ENCODE measurements around the gene NTM.
A peak's percentile ranks its signal among the peaks of the same experiment; 100 is the strongest.

Gene NTM

GRCh38 chr11:131694526-131695424 lies 324.4 kb downstream of the NTM start:
- TF ChIP-seq POU2F2 (IDR thresholded peaks at IDR 0.05; ENCODE audit: low read depth, low read length) = no peak
- no peak for TF ChIP-seq TAF1 (IDR thresholded peaks at IDR 0.05; ENCODE audit: low read depth, low read length)
- TF ChIP-seq POLR2A (IDR thresholded peaks at IDR 0.05; ENCODE audit: low read depth, low read length) = no peak
- TF ChIP-seq POLR2AphosphoS5 (IDR thresholded peaks at IDR 0.05; ENCODE audit: low read depth, low read length) = no peak
- TF ChIP-seq SPI1 (IDR thresholded peaks at IDR 0.05; ENCODE audit: low read depth, low read length) = no peak
- TF ChIP-seq PAX5 (IDR thresholded peaks at IDR 0.05; ENCODE audit: insufficient read depth, low read length, severe bottlenecking) = no peak
- DNase-seq (ENCODE audit: insufficient read length, low spot score) (peak; percentile 74), FAIRE-seq (peak; percentile 85)

DNA sequence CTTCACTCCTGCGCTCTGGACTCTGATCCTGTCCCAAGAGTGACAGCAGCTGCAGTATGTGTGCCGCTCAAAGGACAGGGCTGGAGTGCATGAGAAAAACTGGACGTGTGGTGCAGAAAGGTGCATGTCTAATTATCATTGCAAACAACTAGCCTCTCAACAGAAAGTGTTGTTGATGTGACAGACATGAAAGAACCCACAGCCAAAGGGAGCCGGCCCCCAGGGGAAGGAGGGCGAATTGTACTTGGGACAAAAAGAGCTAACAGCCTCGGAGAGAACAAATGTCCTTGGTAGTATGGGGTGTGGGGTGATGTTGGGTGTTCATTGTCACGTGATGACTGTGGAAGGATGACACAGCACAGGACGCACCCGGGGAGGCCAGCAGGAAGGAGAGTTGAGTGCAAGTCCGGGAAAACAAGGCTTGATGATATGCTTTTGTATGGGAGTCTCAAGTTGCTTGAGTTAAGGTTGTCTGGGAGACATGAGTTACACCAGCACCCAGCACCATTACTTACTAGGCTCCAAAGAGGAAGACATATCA lies 325.5 kb downstream of the NTM start:
- TF ChIP-seq POU2F2 (IDR thresholded peaks at IDR 0.05; ENCODE audit: low read depth, low read length) (no peak), TAF1 (IDR thresholded peaks at IDR 0.05; ENCODE audit: low read depth, low read length) (no peak), PAX5 (IDR thresholded peaks at IDR 0.05; ENCODE audit: insufficient read depth, low read length, severe bottlenecking) (no peak), POLR2A (IDR thresholded peaks at IDR 0.05; ENCODE audit: low read depth, low read length) (no peak), POLR2AphosphoS5 (IDR thresholded peaks at IDR 0.05; ENCODE audit: low read depth, low read length) (no peak), SPI1 (IDR thresholded peaks at IDR 0.05; ENCODE audit: low read depth, low read length) (no peak)
- FAIRE-seq = no peak
- DNase-seq (ENCODE audit: insufficient read length, low spot score) = no peak

DNA sequence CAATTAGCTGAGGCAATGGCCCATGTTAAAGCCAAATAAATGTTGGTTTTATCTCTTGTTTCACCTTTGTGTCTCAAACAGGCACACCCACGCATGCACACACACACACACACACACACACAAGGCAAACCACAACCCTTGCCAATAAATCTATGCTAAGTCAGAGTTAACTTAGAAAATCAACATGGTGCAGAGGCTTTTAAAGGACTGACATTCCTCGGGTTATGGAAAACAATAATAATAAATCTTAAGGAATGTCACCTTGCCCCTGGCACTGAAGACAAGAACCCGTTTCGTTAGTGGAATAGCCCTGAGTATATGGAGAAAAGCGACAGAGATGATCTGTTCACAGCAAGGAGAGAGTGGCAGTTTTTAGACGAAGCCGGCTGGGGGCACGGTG lies 326.3 kb downstream of the NTM start:
- FAIRE-seq = no peak
- TF ChIP-seq TAF1 (IDR thresholded peaks at IDR 0.05; ENCODE audit: low read depth, low read length) (no peak), SPI1 (IDR thresholded peaks at IDR 0.05; ENCODE audit: low read depth, low read length) (no peak), PAX5 (IDR thresholded peaks at IDR 0.05; ENCODE audit: insufficient read depth, low read length, severe bottlenecking) (no peak), POU2F2 (IDR thresholded peaks at IDR 0.05; ENCODE audit: low read depth, low read length) (no peak), POLR2AphosphoS5 (IDR thresholded peaks at IDR 0.05; ENCODE audit: low read depth, low read length) (no peak), POLR2A (IDR thresholded peaks at IDR 0.05; ENCODE audit: low read depth, low read length) (no peak)
- DNase-seq (ENCODE audit: insufficient read length, low spot score) = no peak

- no peak for FAIRE-seq
- TF ChIP-seq POLR2A (IDR thresholded peaks at IDR 0.05; ENCODE audit: low read depth, low read length) (no peak), TAF1 (IDR thresholded peaks at IDR 0.05; ENCODE audit: low read depth, low read length) (no peak), POLR2AphosphoS5 (IDR thresholded peaks at IDR 0.05; ENCODE audit: low read depth, low read length) (no peak), POU2F2 (IDR thresholded peaks at IDR 0.05; ENCODE audit: low read depth, low read length) (no peak), SPI1 (IDR thresholded peaks at IDR 0.05; ENCODE audit: low read depth, low read length) (no peak), PAX5 (IDR thresholded peaks at IDR 0.05; ENCODE audit: insufficient read depth, low read length, severe bottlenecking) (no peak)
- DNase-seq (ENCODE audit: insufficient read length, low spot score) = no peak
Observed at GRCh38 chr11:131703311-131703710, 332.9 kb downstream of the NTM start.

DNA sequence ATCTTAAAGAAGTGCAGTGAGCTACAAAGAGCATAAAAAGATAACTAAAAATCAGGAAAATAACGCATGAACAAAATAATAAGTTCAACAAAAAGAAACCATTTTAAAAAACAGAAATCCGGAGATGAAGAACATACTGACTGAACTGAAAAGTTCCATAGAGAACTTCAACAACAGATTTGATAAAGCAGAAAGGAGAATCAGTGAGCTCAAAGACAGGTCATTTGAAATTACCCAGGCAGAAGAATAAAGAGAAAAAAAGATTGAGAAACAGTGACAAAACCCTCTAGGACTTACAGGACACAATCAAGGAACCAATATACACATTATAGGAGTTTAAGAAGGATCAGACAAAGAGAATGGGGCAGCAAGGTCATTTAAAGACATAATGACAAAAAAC lies 334.3 kb downstream of the NTM start:
- FAIRE-seq = no peak
- DNase-seq (ENCODE audit: insufficient read length, low spot score) = no peak
- no peak for TF ChIP-seq SPI1 (IDR thresholded peaks at IDR 0.05; ENCODE audit: low read depth, low read length)
- no peak for TF ChIP-seq POLR2AphosphoS5 (IDR thresholded peaks at IDR 0.05; ENCODE audit: low read depth, low read length)
- TF ChIP-seq POU2F2 (IDR thresholded peaks at IDR 0.05; ENCODE audit: low read depth, low read length) = no peak
- TF ChIP-seq PAX5 (IDR thresholded peaks at IDR 0.05; ENCODE audit: insufficient read depth, low read length, severe bottlenecking) = no peak
- TF ChIP-seq POLR2A (IDR thresholded peaks at IDR 0.05; ENCODE audit: low read depth, low read length) = no peak
- TF ChIP-seq TAF1 (IDR thresholded peaks at IDR 0.05; ENCODE audit: low read depth, low read length) = no peak

GRCh38 chr11:131710511-131710910 lies 340.1 kb downstream of the NTM start:
- no peak for DNase-seq (ENCODE audit: insufficient read length, low spot score)
- FAIRE-seq = no peak
- TF ChIP-seq POLR2AphosphoS5 (IDR thresholded peaks at IDR 0.05; ENCODE audit: low read depth, low read length) (no peak), POU2F2 (IDR thresholded peaks at IDR 0.05; ENCODE audit: low read depth, low read length) (no peak), POLR2A (IDR thresholded peaks at IDR 0.05; ENCODE audit: low read depth, low read length) (no peak), PAX5 (IDR thresholded peaks at IDR 0.05; ENCODE audit: insufficient read depth, low read length, severe bottlenecking) (no peak), SPI1 (IDR thresholded peaks at IDR 0.05; ENCODE audit: low read depth, low read length) (no peak), TAF1 (IDR thresholded peaks at IDR 0.05; ENCODE audit: low read depth, low read length) (no peak)

DNA sequence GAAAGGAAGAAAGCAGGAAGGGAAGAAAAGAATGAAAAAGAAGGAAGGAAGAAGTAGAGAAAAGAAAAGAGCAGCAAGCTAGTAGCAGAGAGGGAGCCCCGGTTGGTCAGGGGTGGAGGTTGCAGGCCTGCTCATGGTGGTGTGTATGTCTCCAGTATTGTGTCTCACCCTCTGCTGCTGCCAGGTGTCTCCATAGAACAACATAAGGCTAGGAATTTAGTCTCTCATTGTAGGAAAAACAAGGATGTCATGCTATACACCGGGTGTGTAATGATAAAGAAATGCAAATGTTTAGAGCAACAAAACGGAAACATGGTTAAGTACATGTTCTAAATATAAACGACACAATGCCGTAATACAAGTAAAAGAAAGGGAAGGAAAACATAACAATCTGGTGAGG lies 342.5 kb downstream of the NTM start:
- no peak for TF ChIP-seq POLR2A (IDR thresholded peaks at IDR 0.05; ENCODE audit: low read depth, low read length)
- no peak for TF ChIP-seq SPI1 (IDR thresholded peaks at IDR 0.05; ENCODE audit: low read depth, low read length)
- TF ChIP-seq PAX5 (IDR thresholded peaks at IDR 0.05; ENCODE audit: insufficient read depth, low read length, severe bottlenecking) = no peak
- TF ChIP-seq POLR2AphosphoS5 (IDR thresholded peaks at IDR 0.05; ENCODE audit: low read depth, low read length) = no peak
- no peak for TF ChIP-seq TAF1 (IDR thresholded peaks at IDR 0.05; ENCODE audit: low read depth, low read length)
- TF ChIP-seq POU2F2 (IDR thresholded peaks at IDR 0.05; ENCODE audit: low read depth, low read length) = no peak
- DNase-seq (ENCODE audit: insufficient read length, low spot score) = no peak
- FAIRE-seq = no peak

DNA sequence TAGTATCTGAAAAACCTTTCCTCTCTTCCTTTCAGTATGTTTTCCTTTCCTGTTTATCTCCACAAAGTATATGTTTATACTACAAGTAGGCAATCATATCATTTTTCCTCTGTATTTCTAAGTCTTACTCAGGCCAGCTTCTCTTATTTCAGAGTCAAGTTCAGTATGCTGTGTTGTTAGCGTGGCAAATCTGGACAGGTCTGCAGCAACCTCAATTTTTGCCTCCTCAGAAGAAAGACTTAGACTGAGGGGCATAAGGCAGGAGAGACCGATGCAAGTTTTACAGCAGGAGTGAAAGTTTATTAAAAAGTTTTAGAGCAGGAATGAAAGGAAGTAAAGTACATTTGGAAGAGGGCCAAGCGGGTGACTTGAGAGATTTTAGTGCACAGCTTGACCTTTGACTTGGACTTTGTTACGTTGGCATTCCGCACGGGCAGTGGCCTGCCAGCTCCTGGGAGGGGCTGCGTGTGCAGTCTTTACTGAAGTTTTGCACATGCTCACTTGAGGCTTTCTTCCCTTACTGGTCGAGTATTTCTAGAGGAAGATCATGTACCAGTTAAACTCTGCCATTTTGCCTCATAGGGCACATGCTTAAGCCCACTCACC lies 343.2 kb downstream of the NTM start:
- FAIRE-seq (no peak), DNase-seq (ENCODE audit: insufficient read length, low spot score) (no peak)
- TF ChIP-seq POLR2A (IDR thresholded peaks at IDR 0.05; ENCODE audit: low read depth, low read length) = no peak
- no peak for TF ChIP-seq POLR2AphosphoS5 (IDR thresholded peaks at IDR 0.05; ENCODE audit: low read depth, low read length)
- TF ChIP-seq TAF1 (IDR thresholded peaks at IDR 0.05; ENCODE audit: low read depth, low read length) = no peak
- no peak for TF ChIP-seq SPI1 (IDR thresholded peaks at IDR 0.05; ENCODE audit: low read depth, low read length)
- TF ChIP-seq POU2F2 (IDR thresholded peaks at IDR 0.05; ENCODE audit: low read depth, low read length) = no peak
- no peak for TF ChIP-seq PAX5 (IDR thresholded peaks at IDR 0.05; ENCODE audit: insufficient read depth, low read length, severe bottlenecking)

- FAIRE-seq (no peak), DNase-seq (ENCODE audit: insufficient read length, low spot score) (no peak)
- TF ChIP-seq PAX5 (IDR thresholded peaks at IDR 0.05; ENCODE audit: insufficient read depth, low read length, severe bottlenecking) (no peak), POU2F2 (IDR thresholded peaks at IDR 0.05; ENCODE audit: low read depth, low read length) (no peak), TAF1 (IDR thresholded peaks at IDR 0.05; ENCODE audit: low read depth, low read length) (no peak), SPI1 (IDR thresholded peaks at IDR 0.05; ENCODE audit: low read depth, low read length) (no peak), POLR2AphosphoS5 (IDR thresholded peaks at IDR 0.05; ENCODE audit: low read depth, low read length) (no peak), POLR2A (IDR thresholded peaks at IDR 0.05; ENCODE audit: low read depth, low read length) (no peak)
Observed at GRCh38 chr11:131717616-131718015, 347.2 kb downstream of the NTM start.

Measured in GM12891 (cell line).